SK-N-MC (cell line): ENCODE results near the gene ATXN1.

ENCODE experiments used
- DNase-seq: peaks from one replicate; pipeline ENCODE4 v3.0.0-alpha.2; 2011; ENCODE audit warnings: low read depth, low spot score
- H3K27ac ChIP-seq: fragments of 200-600 bp; sonication (generic); 2 replicates; pipeline ENCODE4 v1.5.1; 2016; ENCODE audit warnings: mixed run types
- H3K36me3 ChIP-seq: fragments of 200-600 bp; sonication (generic); 2 replicates; pipeline ENCODE4 v1.6.1; 2017; ENCODE audit warnings: antibody characterized with exemption, low read length, mixed read lengths; ENCODE audit not compliant: insufficient read depth
- H3K4me3 ChIP-seq: fragments of 200-600 bp; sonication (generic); 2 replicates; pipeline ENCODE4 v1.5.1; 2016
- H3K9ac ChIP-seq: fragments of 200-600 bp; sonication (generic); 2 replicates; pipeline ENCODE4 v1.8.0; 2017; ENCODE audit warnings: mixed run types, mixed read lengths; ENCODE audit not compliant: insufficient read length
- H3K9me3 ChIP-seq: fragments of 200-600 bp; sonication (generic); 2 replicates; pipeline ENCODE4 v1.6.1; 2017; ENCODE audit warnings: low read depth, mild to moderate bottlenecking, antibody characterized with exemption, low read length, moderate library complexity, mixed read lengths
- EZH2 ChIP-seq: fragments of 200-600 bp; sonication (generic); IDR thresholded peaks from one replicate; pipeline ENCODE4 v1.6.1; 2017; ENCODE audit warnings: antibody characterized with exemption
- FOXP2 ChIP-seq: optimal IDR thresholded peaks from 2 replicates; pipeline ENCODE3; 2011; ENCODE audit warnings: mild to moderate bottlenecking, moderate library complexity; ENCODE audit not compliant: insufficient read depth; ENCODE audit errors: extremely low read length, control extremely low read depth
- POLR2AphosphoS5 ChIP-seq: IDR thresholded peaks from 2 replicates; pipeline ENCODE4 v1.6.1; 2012; ENCODE audit warnings: mild to moderate bottlenecking, low read depth, low read length, borderline replicate concordance

ATXN1 gene

DNA sequence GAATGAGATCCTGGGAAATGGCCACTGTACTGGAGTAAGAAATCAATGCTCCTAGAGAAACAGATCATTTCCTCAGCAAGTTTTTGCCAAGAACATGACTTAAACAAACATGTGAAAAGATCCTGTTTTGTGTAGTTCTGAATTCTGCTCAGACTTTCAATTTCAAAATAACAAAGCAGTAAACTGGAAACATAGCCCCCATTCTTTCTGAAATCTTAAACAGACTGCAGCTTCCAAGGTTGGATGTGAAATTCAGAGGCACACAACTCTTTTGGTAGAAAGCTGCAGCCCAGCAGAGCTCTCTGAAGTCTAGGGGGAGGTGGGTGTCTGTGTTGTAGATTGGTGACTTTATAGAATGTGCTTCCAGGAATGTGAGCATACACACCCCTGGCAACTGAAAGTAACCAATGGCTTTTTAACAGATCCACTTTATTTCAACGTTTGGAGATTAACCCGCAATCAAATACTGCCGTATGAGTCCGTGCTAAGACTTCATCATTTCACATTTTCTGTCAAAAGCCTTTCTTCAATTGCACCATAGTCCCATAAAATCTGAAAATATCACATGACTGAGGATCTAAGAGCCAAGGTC, 86.4 kb downstream of the ATXN1 start:
- no peaks in the 10 kb centered on the region for H3K9me3 ChIP-seq
- TF ChIP-seq FOXP2, result no peak
- no peak for TF ChIP-seq EZH2
- no peak for TF ChIP-seq POLR2AphosphoS5
- no peaks in the 10 kb centered on the region for H3K36me3 ChIP-seq
- no peak overlapping the region for H3K27ac ChIP-seq
- no peak overlapping the region for H3K9ac ChIP-seq
- no peak overlapping the region for H3K4me3 ChIP-seq
- DNase-seq, result no peak

DNA sequence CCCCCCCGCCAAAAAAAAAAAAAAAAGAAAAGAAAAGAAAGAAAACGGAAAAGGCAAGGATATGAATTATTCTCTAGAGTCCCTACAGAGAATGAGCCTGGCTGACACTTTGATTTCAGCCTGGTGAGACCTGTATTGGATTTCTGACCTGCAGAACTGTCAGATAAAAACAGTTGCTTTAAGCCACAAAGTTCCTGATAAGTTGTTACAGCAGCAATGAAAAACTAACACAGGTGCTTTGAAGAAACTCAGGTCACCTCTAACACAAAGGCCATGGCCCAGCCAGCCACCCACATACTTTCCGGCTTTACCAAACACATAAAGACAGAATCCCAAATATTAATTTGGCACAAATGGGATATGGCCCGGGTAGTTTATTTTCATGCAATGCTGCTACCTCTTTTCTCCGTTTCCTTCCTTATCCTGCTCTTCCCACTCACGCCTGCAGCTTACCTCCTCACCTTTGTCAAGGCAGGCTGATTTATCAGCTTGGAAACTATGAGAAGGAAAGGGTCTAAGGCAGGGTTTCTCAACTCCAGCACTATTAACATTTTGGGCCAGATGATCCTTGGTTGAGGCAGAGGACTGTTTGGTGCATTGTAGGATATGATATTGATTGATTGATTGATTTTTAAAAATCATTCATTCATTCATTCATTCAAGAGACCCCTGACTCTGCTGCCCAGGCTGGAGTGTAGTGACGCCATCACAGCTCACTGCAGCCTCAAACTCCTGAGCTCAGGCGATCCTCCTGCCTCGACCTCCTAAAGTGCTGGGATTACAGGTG, 88.1 kb downstream of the ATXN1 start:
- H3K36me3 ChIP-seq, result no peaks in the 10 kb centered on the region
- no peaks in the 10 kb centered on the region for H3K9me3 ChIP-seq
- no peak for DNase-seq
- TF ChIP-seq EZH2 (no peak), FOXP2 (no peak), POLR2AphosphoS5 (no peak)
- H3K27ac ChIP-seq, result no peak overlapping the region
- no peak overlapping the region for H3K4me3 ChIP-seq
- H3K9ac ChIP-seq, result no peak overlapping the region

- Histone ChIP-seq H3K9ac (no peak overlapping the region), H3K4me3 (no peak overlapping the region), H3K27ac (no peak overlapping the region), H3K9me3 (no peaks in the 10 kb centered on the region), H3K36me3 (no peaks in the 10 kb centered on the region)
- DNase-seq, result no peak
- TF ChIP-seq POLR2AphosphoS5 (no peak), EZH2 (no peak), FOXP2 (no peak)
These were observed 89.7 kb downstream of the ATXN1 start for GRCh38 chr6:16671302-16672289.

DNA sequence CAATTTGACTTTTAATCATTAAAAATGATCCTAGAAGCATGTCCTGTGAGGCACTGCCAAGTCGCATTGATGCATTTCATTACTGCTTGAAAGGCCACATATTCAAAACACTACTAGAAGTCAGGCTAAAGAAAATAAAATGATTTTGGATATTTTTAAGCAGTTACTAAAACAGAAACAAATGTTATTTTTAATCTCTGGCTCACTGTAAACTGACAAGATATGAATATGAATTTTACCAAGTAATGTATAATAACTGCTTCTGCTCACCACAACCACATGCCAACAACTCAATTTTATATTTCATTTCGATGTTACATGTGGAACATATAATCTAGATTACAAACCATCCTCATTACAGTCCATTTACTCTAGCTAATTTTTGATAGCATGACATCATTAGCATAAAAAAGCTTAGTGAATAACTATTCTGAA, 90.6 kb downstream of the ATXN1 start:
- H3K9me3 ChIP-seq, result no peaks in the 10 kb centered on the region
- H3K27ac ChIP-seq, result no peak overlapping the region
- TF ChIP-seq POLR2AphosphoS5, result no peak
- no peak for TF ChIP-seq EZH2
- TF ChIP-seq FOXP2, result no peak
- H3K9ac ChIP-seq, result no peak overlapping the region
- H3K4me3 ChIP-seq, result no peak overlapping the region
- no peaks in the 10 kb centered on the region for H3K36me3 ChIP-seq
- no peak for DNase-seq

GRCh38 chr6:16670183-16670582, 91.1 kb downstream of the ATXN1 start:
- Histone ChIP-seq H3K27ac (no peak overlapping the region), H3K4me3 (no peak overlapping the region)

GRCh38 chr6:16669227-16669626, 92.0 kb downstream of the ATXN1 start:
- no peak for TF ChIP-seq EZH2
- DNase-seq, result no peak
- Histone ChIP-seq H3K9me3 (no peaks in the 10 kb centered on the region), H3K36me3 (no peaks in the 10 kb centered on the region), H3K27ac (no peak overlapping the region), H3K9ac (no peak overlapping the region), H3K4me3 (no peak overlapping the region)

More at GRCh38 chr6:16670183-16670582, 91.1 kb downstream of the ATXN1 start:
- TF ChIP-seq EZH2 (no peak), POLR2AphosphoS5 (no peak), FOXP2 (no peak)
- H3K9ac ChIP-seq, result no peak overlapping the region
- no peaks in the 10 kb centered on the region for H3K9me3 ChIP-seq
- no peaks in the 10 kb centered on the region for H3K36me3 ChIP-seq
- DNase-seq, result no peak

DNA sequence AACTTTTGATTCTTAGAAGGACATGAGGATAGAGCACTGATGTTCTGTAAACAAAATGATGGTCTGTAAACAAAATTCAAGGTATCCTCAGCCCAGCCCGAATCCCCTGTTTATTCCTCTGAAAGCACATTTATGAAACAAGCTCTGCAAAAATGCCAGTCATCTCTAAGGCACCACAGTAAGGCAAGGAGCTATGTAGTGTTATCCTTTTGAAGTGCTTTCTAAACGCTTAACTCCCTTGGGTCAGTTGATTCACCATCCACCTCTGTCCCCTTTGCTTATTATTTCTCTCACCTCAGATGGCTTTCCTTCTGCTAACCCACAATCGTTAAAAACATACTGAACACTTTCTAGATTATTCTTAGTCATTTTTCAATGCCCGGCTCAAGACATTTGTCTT, 93.8 kb downstream of the ATXN1 start:
- H3K27ac ChIP-seq, result no peak overlapping the region
- DNase-seq, result no peak

DNA sequence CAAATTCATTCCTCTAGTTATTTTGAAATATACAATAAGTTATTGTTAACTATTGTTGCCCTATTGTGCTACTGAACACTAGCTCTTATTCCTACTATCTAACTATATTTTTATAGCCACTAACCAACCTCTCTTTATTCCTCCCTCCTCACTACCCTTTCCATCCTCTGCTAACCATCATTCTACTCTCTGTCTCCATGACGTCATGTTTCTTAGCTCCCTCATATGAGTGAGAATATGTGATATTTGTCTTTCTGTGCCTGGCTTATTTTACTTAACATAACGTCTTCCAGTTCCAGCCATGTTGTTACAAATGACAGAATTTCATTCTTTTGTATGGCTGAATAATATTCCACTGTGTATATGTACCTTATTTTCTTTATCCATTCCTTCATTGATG, 95.3 kb downstream of the ATXN1 start:
- no peak for TF ChIP-seq POLR2AphosphoS5
- no peak for TF ChIP-seq EZH2

More for the DNA sequence above, 93.8 kb downstream of the ATXN1 start:
- Histone ChIP-seq H3K9me3 (no peaks in the 10 kb centered on the region), H3K36me3 (no peaks in the 10 kb centered on the region), H3K9ac (no peak overlapping the region), H3K4me3 (no peak overlapping the region)
- TF ChIP-seq FOXP2 (no peak), POLR2AphosphoS5 (no peak), EZH2 (no peak)

More for the DNA sequence above, 95.3 kb downstream of the ATXN1 start:
- no peak overlapping the region for H3K27ac ChIP-seq
- no peaks in the 10 kb centered on the region for H3K36me3 ChIP-seq
- H3K9me3 ChIP-seq, result no peaks in the 10 kb centered on the region
- DNase-seq, result no peak
- H3K4me3 ChIP-seq, result no peak overlapping the region
- H3K9ac ChIP-seq, result no peak overlapping the region
